Measurements from ENCODE around the gene NCAPG.

GRCh38 chr4:17811078-17811603 is 362 bp downstream of the NCAPG start:
- TF ChIP-seq, protein P1, sequence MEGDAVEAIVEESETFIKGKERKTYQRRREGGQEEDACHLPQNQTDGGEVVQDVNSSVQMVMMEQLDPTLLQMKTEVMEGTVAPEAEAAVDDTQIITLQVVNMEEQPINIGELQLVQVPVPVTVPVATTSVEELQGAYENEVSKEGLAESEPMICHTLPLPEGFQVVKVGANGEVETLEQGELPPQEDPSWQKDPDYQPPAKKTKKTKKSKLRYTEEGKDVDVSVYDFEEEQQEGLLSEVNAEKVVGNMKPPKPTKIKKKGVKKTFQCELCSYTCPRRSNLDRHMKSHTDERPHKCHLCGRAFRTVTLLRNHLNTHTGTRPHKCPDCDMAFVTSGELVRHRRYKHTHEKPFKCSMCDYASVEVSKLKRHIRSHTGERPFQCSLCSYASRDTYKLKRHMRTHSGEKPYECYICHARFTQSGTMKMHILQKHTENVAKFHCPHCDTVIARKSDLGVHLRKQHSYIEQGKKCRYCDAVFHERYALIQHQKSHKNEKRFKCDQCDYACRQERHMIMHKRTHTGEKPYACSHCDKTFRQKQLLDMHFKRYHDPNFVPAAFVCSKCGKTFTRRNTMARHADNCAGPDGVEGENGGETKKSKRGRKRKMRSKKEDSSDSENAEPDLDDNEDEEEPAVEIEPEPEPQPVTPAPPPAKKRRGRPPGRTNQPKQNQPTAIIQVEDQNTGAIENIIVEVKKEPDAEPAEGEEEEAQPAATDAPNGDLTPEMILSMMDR (IDR thresholded peaks at IDR 0.05), result no peak
- TF ChIP-seq EZH2 (IDR thresholded peaks at IDR 0.05), result no peak

Measured in neural progenitor cell (in vitro differentiated cells).